ENCODE measurements around the gene MUCL1.
"Not testable (repeated sequence)": the region's sequence is repeated elsewhere in the genome, so short reads cannot be mapped to it uniquely, and the experiment has no call there.

MUCL1 gene, protein sequence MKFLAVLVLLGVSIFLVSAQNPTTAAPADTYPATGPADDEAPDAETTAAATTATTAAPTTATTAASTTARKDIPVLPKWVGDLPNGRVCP

DNA sequence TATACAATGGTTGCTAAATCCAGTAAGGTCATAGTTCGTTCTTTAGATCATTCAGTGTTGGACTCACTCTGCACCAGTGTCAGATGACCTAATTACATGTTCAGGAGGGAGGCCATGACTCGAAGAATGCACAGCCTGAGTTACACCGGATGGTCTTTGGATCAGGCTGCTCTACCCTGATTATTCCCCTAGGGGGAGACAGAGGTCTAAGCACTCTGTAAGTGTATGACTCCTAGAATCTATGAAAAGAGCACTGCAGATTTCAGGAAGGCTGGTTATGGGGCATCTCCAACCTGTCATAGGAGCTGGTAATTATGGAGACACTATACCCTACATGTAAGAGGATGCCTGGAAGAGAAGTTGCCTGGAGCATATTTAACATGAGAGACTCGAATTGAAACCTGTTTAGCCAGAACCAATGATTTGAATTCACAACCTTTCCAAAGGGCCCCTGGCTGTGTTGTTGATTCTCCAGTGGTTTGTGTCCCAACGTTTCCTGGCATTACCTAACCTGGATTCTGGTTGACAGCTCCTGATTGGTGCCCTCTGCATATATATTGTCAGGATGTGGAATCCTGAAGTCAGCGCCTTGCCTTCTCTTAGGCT is at the start of gene MUCL1:
TSS of gene MUCL1 (plus strand) at position 584 of the 606 bp plus-strand sequence. CDS start 67 bp downstream, outside the sequence.
- DNase-seq (ENCODE audit: low read depth in 2 of 2), result peak; percentile 39 to 66

DNA sequence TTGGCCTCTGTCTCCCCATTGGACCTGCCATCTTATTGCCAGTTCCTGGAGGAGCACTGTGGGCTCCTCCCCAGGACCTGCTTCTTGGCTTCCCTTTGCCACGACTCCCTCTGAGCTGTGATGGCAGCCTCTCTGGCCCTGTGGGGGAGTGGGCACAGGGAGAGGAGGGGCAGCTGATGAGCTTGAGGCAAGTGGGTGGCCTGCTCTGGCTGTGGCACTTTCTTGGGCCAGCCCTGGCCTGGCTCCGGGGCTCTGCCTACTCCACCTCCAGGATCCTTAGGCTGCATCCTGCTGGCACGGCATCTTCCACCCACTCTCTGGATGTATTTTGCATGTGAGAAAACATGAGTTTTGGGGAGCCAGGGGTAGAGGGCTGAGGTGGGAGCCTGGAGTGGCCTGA is 32.6 kb upstream of the MUCL1 start:
- DNase-seq (ENCODE audit: low read depth in 2 of 2), result no peak

DNA sequence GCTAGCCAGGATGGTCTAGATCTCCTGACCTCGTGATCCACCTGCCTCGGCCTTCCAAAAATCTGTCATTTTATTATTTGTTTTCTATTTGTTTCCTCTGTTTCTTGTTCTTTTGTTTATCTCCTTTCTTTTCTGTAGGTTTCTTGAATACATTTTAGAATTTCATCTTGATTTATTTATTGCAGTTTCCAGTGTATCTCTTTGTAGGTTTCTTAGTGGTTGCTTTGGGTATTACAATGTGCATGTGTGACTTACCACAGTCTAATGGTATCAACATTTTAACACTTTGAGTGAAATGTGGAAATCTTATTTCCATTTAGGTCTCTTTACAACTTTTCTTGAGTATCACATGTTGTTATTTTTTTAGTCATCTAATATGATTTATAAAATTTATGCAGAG is 29.9 kb upstream of the MUCL1 start:
- no peak for DNase-seq (ENCODE audit: low read depth in 2 of 2)

DNA sequence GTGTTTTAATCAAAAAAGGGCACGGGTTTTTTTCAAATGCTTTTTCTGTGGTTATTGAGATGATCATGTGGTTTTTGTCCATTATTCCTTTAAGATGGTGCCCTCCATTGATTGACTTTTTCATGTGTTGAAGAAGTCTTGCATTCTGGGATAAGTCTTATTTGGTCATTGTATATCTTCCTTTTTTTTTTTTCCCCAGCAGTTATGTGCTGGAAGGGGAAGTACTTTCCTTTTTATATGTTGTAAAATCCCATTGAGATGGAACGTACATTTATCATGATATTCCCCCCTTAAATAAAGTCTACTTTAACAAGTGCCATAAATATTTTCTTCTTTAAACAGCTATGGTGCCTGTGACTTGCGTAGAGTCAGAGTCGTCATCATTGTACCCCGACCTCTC is 24.8 kb upstream of the MUCL1 start:
- no peak for DNase-seq (ENCODE audit: low read depth in 2 of 2)

DNA sequence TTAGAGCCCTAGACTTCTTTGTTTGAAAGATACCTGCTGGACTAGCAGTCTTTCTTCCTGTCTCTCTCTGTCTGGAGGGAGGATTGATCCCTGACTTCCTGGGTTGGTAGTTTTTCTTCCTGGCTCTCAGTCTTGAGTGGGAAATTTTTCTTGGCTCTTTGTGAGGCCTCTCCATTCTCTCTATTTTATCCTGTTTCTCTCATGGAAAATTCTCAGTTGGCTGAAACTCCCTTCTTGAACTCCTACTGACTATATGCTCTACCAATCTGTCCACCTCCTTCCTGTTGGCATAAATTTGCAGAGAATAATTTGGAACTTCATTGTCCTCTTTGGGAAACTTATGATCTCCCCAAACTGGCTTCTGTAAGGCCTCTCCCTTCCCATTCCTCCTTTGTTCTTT is 24.1 kb upstream of the MUCL1 start:
- DNase-seq (ENCODE audit: low read depth in 2 of 2), result no peak

DNA sequence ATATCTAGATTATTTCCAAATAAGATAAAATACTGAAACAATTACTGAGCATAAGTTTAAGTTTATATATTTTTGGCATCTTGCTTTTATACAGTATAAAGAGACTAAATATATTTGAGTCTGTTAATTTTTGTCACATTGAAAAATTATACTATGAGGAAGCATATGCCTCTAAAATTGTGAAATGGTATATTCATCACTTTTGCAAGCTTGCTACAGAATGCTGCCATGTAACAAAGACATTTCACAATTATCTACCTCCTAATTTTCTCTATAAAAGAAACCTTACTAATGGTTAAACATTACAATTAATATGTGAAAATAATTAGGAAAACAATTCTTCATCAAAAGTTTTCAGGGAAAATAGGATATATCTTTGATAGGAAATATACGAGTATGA is 22.7 kb upstream of the MUCL1 start:
- DNase-seq (ENCODE audit: low read depth in 2 of 2), result no peak

DNA sequence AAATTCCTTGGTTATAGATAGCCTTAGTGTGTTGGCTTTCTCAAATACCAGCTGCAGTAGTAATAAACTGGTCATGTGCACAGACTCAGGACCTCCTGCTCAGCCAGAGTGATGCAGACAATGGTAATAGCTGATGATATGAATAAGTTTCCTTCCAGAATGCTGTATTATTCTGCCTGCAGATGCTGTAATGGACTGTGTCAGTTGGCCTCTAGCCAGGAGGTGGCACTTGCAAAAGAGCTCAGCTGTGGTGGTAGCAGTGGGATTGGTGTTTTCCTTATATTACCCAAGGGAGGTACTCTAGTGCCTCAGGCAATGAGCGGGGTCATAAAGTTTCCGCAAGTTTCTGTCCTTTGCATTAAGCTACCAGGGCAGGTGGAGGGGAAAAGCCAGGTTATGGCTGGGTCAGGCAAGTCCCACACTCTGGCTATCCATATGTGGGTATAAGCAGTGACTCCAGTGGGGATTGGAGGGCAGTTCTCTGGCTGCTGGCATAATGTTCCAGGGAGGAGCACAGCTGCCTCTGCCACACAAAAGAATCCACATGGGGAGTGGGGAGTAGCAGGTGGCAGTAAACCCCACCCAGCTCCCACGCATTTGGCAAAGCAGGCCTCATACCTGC is 14.0 kb upstream of the MUCL1 start:
- DNase-seq (ENCODE audit: low read depth in 2 of 2), result no peak

DNA sequence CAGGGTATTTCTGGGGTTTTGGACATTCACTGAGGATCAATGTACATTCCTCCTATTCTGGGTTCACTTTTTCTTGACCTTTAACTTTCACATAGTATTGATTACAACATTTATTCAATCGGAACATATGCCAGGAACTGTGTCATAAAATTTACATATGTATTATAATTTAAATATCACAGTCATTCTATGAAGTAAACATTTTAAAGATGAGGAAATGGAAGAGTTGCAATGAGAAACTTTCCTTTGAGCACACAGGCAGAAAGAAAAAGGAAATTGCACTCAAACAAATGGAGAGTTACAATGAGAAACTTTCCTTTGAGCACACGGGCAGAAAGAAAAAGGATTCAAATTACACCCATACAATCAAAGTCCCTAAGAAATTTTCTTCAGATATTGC is 3.1 kb downstream of the MUCL1 start:
- DNase-seq (ENCODE audit: low read depth in 2 of 2), result no peak

DNA sequence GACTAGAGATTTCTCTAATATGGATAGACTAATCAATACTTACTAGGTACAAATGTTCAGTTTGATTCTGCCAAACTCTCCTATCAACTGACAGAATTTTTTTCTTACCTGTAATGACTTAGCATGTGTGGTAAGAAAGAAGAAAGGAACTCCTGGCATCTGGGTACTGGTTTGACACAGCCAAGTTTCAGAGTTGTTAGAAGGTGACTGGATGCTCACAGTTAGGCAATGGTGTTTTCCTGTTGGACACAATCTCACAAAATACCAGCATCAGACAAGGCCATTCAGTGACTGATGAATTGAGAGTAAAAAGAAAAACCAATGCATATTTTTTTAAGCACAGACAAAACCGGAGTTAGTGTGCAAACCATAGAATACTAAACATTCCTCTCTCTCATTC is 4.2 kb downstream of the MUCL1 start:
- no peak for DNase-seq (ENCODE audit: low read depth in 2 of 2)

DNA sequence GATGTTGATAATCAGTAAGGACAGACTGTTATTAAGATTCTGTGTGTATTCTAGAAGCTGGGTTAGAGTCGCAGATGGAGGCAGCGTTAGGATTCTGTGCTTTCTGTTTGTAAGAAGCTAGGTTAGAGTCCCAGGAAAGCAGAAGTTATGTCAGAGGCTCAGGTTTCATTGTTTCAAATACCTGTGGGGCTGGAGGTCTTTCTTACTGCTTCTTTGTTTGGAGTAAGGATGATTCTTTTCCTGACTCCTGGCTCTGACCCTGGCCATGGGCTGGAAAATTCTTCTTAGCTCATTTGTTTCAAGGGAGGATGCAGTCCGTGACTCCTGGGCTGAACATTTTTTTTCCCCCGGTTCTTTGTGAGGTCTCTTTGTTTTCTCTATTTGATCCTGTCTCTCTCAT is 5.2 kb downstream of the MUCL1 start:
- no peak for DNase-seq (ENCODE audit: low read depth in 2 of 2)

DNA sequence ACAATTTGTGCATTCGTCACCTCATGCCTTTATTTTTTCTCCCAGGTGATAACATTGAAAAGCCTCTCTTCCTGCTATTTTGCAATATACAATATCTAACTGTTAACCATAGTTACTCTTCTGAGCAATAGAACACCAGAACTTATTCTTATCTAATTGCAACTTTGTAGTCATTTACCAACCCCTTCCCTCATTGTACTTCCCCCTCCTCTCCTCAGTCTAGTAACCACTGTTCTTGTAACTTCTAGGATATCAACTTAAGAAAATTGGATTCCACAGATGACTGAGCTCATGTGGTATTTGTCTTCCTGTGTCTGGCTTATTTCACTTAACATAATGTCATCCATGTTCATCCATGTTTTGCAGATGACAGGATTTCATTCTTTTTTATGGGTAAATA is 7.6 kb downstream of the MUCL1 start:
- DNase-seq (ENCODE audit: low read depth in 2 of 2), result no peak

DNA sequence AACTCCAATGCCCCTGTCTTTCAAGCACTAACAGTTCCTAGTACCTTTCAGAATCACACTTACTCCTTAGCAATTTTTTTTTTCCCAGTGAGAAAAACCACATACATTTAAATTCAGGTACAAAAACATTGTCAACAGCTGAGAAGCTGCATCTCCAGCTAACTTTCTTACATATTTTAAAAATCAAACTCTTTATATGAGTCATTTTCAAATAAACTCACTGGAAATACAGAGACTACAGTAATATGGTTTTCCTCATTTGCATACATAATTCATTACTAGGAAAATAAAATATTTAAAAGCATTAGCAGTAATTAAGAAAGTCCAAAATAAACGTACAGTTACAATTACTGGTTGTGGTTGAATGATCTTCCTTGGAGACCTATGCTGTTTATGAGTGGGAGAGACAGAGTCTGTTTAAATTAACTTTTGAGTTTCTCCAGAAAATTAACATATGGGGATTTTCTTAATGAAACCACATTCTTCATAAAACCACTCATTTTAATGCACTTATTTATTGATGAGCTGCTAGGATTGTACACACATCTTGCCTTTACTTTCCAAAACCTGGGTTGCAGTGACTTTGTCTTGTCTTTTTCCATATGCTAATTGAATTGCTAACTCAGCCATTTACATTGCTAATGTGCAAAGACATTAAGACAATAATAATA is 9.8 kb downstream of the MUCL1 start:
- no peak for DNase-seq (ENCODE audit: low read depth in 2 of 2)

DNA sequence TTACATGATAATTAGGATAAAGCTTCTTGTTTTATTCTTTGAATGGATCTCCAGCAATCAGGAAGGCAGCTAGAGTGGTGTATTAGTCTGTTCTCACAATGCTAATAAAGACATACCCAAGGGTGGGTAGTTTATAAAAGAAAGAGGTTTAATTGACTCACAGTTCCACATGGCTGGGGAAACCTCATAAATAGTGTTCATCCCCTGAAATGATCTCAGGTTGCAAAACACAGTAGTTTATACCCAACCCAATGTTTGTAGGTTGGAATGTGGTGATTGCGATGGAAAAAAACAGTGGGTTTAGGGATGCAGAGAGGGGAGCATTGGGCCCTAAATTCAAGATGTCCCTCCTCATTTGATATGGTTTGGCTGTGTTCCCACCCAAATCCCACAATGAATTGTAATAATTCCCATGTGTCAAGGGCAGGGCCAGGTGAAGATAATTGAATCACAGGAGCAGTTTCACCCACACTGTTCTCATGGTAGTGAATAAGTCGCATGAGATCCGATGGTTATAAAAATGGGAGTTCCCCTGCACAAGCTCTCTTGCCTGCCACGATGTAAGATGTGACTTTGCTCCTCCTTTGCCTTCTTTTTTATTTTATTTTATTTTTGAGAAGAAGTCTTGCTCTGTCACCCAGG is 11.5 kb downstream of the MUCL1 start:
- no peak for DNase-seq (ENCODE audit: low read depth in 2 of 2)

DNA sequence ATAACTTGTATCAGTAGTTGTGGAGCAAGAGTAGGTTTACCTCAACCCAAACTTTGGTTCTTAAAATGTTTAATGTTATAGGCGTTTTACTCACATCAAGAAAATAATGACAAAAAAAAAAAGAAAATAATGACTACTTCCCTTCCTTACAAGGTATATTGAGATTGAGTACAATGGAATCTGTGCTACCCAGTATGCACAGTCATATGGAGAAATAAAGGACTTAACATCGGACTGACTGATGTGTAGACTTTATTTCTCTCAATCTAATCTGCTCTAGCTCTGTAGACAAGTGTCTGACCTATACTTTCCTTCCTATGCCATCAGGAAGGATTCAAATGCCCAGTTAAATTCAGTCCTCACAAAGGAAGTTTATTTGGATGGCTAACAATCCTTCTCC is 14.4 kb downstream of the MUCL1 start:
- no peak for DNase-seq (ENCODE audit: low read depth in 2 of 2)

DNA sequence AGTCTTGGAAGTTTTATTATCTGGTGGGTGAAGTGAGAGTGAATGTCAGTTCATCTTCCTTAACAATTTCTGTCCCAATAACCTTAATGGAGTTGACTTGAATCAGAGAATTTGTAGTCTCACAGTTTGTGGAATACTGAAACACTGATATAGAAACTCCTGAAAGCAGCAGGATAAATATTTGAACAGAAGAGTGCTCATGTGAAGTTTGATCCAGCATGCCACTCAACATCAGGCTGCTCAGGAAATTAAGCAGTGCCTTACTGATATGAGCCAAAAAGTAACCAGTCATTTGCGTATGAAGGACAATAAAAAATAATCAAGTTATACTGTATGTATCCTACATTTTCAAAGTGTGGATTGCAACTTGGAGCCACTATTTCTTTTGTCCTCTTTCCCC is 15.7 kb downstream of the MUCL1 start:
- DNase-seq (ENCODE audit: low read depth in 2 of 2), result no peak

DNA sequence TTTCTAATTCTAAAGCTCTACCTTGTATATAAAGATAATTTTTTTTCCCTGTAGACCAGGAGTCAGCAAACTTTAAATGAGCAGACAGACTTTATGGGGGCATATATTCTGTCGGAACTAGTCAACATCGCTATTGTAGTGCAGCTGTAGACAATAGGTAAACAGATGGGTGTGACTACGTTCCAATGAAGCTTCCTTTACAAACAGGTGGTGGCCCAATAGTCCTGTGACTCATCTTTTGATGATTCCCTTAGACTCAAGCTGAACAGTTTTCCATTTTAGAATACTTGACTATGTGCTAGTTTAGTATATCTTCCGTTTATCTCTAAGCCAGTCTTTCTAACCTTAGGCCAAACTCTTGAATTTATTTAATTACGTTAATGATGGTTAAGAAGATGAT is 16.3 kb downstream of the MUCL1 start:
- DNase-seq (ENCODE audit: low read depth in 2 of 2), result no peak

DNA sequence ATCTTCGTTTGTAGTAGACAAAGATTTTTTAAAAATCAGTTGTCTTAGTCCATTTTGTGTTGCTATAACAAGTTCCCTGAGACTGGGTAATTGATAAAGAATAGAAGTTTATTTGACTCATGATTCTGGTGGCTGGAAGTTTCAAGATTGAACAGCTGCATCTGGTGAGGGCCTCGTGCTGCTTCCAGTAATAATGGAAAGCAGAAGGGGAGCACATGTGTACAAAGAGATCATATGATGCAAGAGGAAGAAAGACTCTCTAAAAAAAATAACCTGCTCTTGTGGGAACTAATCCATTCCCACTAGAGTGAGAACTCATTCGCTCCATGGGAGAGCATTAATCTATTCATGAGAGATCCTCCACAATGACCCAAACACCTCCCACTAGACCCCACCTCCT is 24.8 kb downstream of the MUCL1 start:
- no peak for DNase-seq (ENCODE audit: low read depth in 2 of 2)

DNA sequence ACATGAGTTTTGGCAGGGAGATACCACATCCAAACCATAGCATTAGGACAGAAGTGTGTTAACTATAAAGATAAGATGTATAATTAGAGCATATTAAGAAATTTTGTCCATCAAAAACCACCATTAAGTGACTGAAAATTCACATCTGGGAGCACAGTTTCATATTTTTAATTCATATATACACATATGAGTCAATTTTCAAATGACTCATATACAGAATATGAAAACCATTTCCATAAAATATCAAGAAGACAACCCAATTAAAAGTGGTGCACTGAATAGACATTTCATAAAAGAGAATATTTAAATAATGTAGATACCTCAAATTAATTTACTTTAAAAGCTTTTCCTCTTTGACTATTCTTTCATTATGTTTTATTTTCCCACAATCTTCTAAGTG is 25.3 kb downstream of the MUCL1 start:
- DNase-seq (ENCODE audit: low read depth in 2 of 2), result no peak

DNA sequence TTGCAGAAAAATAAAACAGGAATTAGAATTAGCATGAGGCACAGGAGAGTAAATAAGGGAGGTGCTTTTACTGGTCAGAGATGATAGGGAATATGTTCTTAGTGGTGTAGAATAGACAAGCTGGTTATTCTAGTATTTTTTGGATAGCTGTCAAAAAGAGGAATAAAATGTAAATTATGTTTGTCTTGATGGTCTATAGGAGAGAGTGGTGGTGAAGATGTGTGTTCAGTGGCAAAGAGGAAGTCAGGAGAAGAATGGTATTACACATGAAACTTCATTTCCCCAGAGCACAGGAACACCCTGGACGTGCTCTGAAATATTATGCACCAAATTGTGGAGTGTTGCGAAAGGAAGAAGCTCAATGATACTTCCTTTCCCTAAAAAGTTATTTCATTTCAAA is 27.8 kb downstream of the MUCL1 start:
- DNase-seq (ENCODE audit: low read depth in 2 of 2), result no peak

DNA sequence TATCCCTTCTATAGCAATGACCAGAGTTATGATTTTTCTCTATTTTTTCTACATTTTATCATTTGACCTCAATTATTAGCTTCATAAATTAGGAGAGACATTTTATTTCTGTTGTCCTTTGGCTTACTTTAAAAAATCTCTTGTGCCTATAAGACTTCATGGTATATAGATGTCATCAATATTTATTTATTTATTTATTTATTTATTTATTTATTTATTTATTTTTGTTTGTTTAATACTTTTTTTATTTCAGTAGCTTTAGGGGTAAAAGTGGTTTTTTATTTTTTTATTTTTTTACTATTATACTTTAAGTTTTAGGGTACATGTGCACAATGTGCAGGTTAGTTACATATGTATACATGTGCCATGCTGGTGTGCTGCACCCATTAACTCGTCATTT is 28.3 kb downstream of the MUCL1 start:
- not testable (repeated sequence) for DNase-seq (ENCODE audit: low read depth in 2 of 2)

DNA sequence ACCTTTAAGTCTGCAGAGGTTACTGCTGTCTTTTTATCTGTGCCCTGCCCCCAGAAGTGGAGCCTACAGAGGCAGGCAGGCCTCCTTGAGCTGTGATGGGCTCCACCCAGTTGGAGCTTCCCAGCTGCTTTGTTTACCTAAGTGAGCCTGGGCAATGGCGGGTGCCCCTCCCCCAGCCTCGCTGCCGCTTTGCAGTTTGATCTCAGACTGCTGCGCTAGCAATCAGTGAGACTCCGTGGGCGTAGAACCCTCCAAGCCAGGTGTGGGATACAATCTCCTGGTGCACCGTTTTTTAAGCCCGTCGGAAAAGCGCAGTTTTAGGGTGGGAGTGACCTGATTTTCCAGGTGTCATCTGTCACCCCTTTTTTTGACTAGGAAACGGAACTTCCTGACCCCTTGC is 34.1 kb downstream of the MUCL1 start:
- DNase-seq (ENCODE audit: low read depth in 2 of 2), result not testable (repeated sequence)

DNA sequence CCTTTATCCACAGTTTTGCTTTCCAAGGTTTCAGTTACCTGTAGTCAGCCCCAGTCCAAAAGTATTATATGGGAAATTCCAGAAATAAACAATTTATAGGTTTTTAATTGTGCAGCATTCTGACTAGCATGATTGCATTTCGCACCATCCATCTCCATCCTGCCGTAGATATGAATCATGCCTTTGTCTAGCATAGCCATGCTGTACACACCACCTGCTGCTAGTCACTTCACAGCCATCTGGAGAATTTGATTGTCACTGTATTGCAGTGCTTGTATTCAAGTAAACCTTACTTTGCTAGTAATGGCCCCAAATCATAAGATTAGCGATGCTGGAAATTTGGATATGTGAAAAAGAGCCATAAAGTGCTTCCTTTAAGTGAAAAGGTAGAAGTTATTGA is 36.0 kb downstream of the MUCL1 start:
- no peak for DNase-seq (ENCODE audit: low read depth in 2 of 2)
